ENCODE data around the gene PLP1. TPM values are rescaled to one million over a fixed set of nuclear protein-coding genes. Genes with fewer than 3 reads are reported as not detected.

Gene PLP1
- total and polyA plus RNA-seq, 2 donors (not counting 3 experiments of a cell fraction or from before 2014, with no cell fraction given) = not detected

- Histone ChIP-seq H3K27ac (ENCODE audit: insufficient read depth, low read depth, low read length) (no peak overlapping the region), H3K9me1 (replicated peaks; ENCODE audit: control insufficient read depth, extremely low read depth, insufficient read depth, low read length) (no peaks in the 10 kb centered on the region), H3K9ac (replicated peaks; ENCODE audit: extremely low read depth, insufficient read depth, low read length) (no peak overlapping the region), H3K27me3 (ENCODE audit: control insufficient read depth in 2 of 2, insufficient read depth in 2 of 2, low read length in 2 of 2) (no peaks in the 10 kb centered on the region), H3K4me3 (replicated peaks in 1 of 3; ENCODE audit: insufficient read depth in 1 of 3, low read depth in 1 of 3, low read length in 3 of 3) (no peak overlapping the region), H3K4me2 (ENCODE audit: insufficient read depth, low read length) (no peak overlapping the region), H3K9me3 (replicated peaks; ENCODE audit: control insufficient read depth, insufficient read depth, low read length) (no peaks in the 10 kb centered on the region), H3K36me3 (ENCODE audit: control insufficient read depth in 2 of 2, extremely low read depth in 1 of 2, insufficient read depth in 2 of 2, low read length in 2 of 2) (no peaks in the 10 kb centered on the region), H4K20me1 (replicated peaks; ENCODE audit: control insufficient read depth, extremely low read depth, insufficient read depth, low read length) (no peaks in the 10 kb centered on the region), H2AFZ (ENCODE audit: low read depth, low read length) (no peak overlapping the region), H3K79me2 (ENCODE audit: control insufficient read depth, insufficient read depth, low read length) (no peaks in the 10 kb centered on the region), H3K4me1 (ENCODE audit: control insufficient read depth, extremely low read depth, insufficient read depth, low read length) (no peaks in the 10 kb centered on the region)
- BruUV-seq (replicated peaks) = no TSS peak
- TF ChIP-seq POLR2AphosphoS5 (IDR thresholded peaks at IDR 0.05; ENCODE audit: insufficient read depth, low read depth, low read length) = no peak
- no peak for TF ChIP-seq CTCF (IDR thresholded peaks at IDR 0.05; ENCODE audit: extremely low read depth in 1 of 2, insufficient read depth in 1 of 2, low read depth in 1 of 2, low read length in 2 of 2)
- TF ChIP-seq EZH2 (IDR thresholded peaks at IDR 0.05; ENCODE audit: borderline replicate concordance, low read depth, low read length, severe bottlenecking) = no peak
- no peak for TF ChIP-seq POLR2A (IDR thresholded peaks at IDR 0.05; ENCODE audit: low read depth, low read length)
- no peak for TF ChIP-seq MAX (IDR thresholded peaks at IDR 0.05; ENCODE audit: insufficient read depth, insufficient read length)
- TF ChIP-seq MYC (IDR thresholded peaks at IDR 0.05; ENCODE audit: low read depth, low read length) = no peak
- no peak for TF ChIP-seq JUN (IDR thresholded peaks at IDR 0.05; ENCODE audit: borderline replicate concordance, insufficient read depth, insufficient read length, low read depth)
- no peak for TF ChIP-seq FOS (IDR thresholded peaks at IDR 0.05; ENCODE audit: borderline replicate concordance, insufficient read depth, low read length)
- TF ChIP-seq GATA2 (IDR thresholded peaks at IDR 0.05; ENCODE audit: insufficient read depth, insufficient read length, low read depth, low read length) = no peak
- CTCF ChIA-PET = no interaction called here
- intact Hi-C loops (cut with micrococcal nuclease) (no loop called here), dilution Hi-C loops (cut with MboI; ENCODE audit: extremely low pct_ligation_motif_present, low sequenced_read_pairs) (no loop called here)
- no peak for DNase-seq (ENCODE audit: low read depth, low spot score)
- POLR2A ChIA-PET = no interaction called here
- no peak for FAIRE-seq
Measured at GRCh38 chrX:103825881-103826280, 49.2 kb downstream of the PLP1 start.

Data from endothelial cell of umbilical vein (primary cell).